Measurements from ENCODE around the gene PCBP3.

DNA sequence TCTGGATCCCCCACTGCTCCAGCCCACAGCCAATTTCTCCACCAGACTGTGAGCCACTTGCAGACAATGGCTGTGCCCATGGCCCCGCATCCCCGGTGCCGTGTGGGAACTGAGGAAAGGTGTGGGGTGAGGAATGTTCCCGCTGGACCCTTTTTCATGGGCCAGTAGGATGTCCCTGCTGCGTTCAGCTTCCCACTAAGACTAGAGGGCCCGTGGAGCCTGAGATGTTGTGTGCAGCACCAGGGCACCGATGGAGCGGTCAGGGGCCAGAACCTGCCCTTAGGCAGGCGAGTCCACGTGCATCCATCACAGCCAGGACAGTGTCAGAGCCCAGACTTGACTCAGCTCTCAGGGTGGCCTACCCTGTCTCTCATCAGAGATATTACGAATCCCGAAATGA is 232.4 kb downstream of the PCBP3 start:
- no peak for TF ChIP-seq CTCF (IDR thresholded peaks at IDR 0.05)
- TF ChIP-seq POLR2A (IDR thresholded peaks at IDR 0.05), result no peak
